Mammary epithelial cell (primary cell): Measurements from ENCODE around the gene TRIM29.

Experiments
- EZH2 ChIP-seq: IDR thresholded peaks from 2 replicates; pipeline ENCODE4 v1.6.1; 2012; ENCODE audit warnings: low read length, inconsistent platforms, borderline replicate concordance
- TF ChIP-seq, protein P1 (sequence below), 2 donors: IDR thresholded peaks in 1 of 2; conservative IDR thresholded peaks in 1 of 2; 2 replicates each; pipeline ENCODE4 v1.5.1; 2011 to 2012; ENCODE audit warnings: inconsistent platforms in 2 of 2, low read length in 2 of 2, mild to moderate bottlenecking in 2 of 2, control low read depth in 1 of 2, low read depth in 1 of 2; ENCODE audit not compliant: insufficient read depth in 1 of 2; ENCODE audit errors: extremely low read depth in 1 of 2

DNA sequence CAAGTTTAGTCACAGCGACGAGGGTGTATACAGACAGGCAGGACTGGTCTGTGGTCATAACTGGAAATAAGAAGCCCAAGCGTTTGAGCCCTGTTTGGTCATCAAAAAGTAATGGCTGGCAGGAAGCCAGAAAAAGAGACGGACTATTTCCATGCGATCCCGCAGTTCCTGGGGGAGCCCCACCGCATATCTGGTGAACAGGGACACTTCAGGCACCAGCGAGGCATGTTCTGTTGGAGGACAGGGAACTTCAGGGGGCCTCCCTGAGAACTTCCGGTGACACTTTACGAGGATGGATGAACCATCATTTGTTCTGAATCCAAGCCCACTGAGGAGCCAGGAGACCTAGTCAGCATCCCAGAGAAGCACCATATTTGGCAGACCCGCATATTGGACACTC lies 29.7 kb upstream of the TRIM29 start:
- TF ChIP-seq, protein P1, sequence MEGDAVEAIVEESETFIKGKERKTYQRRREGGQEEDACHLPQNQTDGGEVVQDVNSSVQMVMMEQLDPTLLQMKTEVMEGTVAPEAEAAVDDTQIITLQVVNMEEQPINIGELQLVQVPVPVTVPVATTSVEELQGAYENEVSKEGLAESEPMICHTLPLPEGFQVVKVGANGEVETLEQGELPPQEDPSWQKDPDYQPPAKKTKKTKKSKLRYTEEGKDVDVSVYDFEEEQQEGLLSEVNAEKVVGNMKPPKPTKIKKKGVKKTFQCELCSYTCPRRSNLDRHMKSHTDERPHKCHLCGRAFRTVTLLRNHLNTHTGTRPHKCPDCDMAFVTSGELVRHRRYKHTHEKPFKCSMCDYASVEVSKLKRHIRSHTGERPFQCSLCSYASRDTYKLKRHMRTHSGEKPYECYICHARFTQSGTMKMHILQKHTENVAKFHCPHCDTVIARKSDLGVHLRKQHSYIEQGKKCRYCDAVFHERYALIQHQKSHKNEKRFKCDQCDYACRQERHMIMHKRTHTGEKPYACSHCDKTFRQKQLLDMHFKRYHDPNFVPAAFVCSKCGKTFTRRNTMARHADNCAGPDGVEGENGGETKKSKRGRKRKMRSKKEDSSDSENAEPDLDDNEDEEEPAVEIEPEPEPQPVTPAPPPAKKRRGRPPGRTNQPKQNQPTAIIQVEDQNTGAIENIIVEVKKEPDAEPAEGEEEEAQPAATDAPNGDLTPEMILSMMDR (conservative IDR thresholded peaks at IDR 0.05 in 1 of 2, IDR thresholded peaks at IDR 0.05 in 1 of 2; ENCODE audit: extremely low read depth in 1 of 2, insufficient read depth in 1 of 2, low read depth in 1 of 2, low read length in 2 of 2), result no peak
- no peak for TF ChIP-seq EZH2
